Measurements from ENCODE around the gene DYSF. TPM values are rescaled to one million over a fixed set of nuclear protein-coding genes. Genes with fewer than 3 reads are reported as not detected.
A peak's percentile ranks its signal among the peaks of the same experiment; 100 is the strongest.

The DYSF gene
- total and polyA plus RNA-seq, 3 donors from 2014 or later = 6.8 to 10.9 (median 8.9) TPM

GRCh38 chr2:71714601-71715240 is 261.4 kb downstream of the DYSF start:
- intact Hi-C loops (cut with DNase I; ENCODE audit: low total_unique reads) = no loop called here
- peaks cover 12% of the 10 kb centered on the region for H3K4me1 ChIP-seq
- no peaks in the 10 kb centered on the region for H3K9me3 ChIP-seq
- no peak overlapping the region for H3K4me3 ChIP-seq
- no peaks in the 10 kb centered on the region for H3K36me3 ChIP-seq (ENCODE audit: low read depth, missing control alignments)
- no peaks in the 10 kb centered on the region for H3K27me3 ChIP-seq
- DNase-seq = no peak
- no peak for TF ChIP-seq CTCF (IDR thresholded peaks at IDR 0.05)
- TF ChIP-seq POLR2A (IDR thresholded peaks at IDR 0.05) = no peak
- no peak overlapping the region for H3K27ac ChIP-seq
- 92 to 93% methylated on average over 4 of the region's 4 CpGs for WGBS, 2 donors

- no peak overlapping the region for H3K27ac ChIP-seq
- TF ChIP-seq CTCF (IDR thresholded peaks at IDR 0.05) (no peak), POLR2A (IDR thresholded peaks at IDR 0.05) (no peak)
- intact Hi-C loops (cut with DNase I; ENCODE audit: low total_unique reads) = no loop called here
- no peaks in the 10 kb centered on the region for H3K36me3 ChIP-seq (ENCODE audit: low read depth, missing control alignments)
- no peak overlapping the region for H3K4me3 ChIP-seq
- no peak for DNase-seq
- no peaks in the 10 kb centered on the region for H3K27me3 ChIP-seq
- peaks cover 12% of the 10 kb centered on the region for H3K4me1 ChIP-seq
- 84 to 93% methylated on average over 6 of the region's 6 CpGs for WGBS, 2 donors
- no peaks in the 10 kb centered on the region for H3K9me3 ChIP-seq
These were observed 261.9 kb downstream of the DYSF start for GRCh38 chr2:71715241-71715750.

GRCh38 chr2:71715951-71716696 is 262.8 kb downstream of the DYSF start:
- TF ChIP-seq POLR2A (IDR thresholded peaks at IDR 0.05) (no peak), CTCF (IDR thresholded peaks at IDR 0.05) (no peak)
- Histone ChIP-seq H3K4me3 (no peak overlapping the region), H3K4me1 (peaks cover 19% of the 10 kb centered on the region), H3K9me3 (no peaks in the 10 kb centered on the region), H3K36me3 (ENCODE audit: low read depth, missing control alignments) (no peaks in the 10 kb centered on the region), H3K27me3 (no peaks in the 10 kb centered on the region), H3K27ac (no peak overlapping the region)
- intact Hi-C loops (cut with DNase I; ENCODE audit: low total_unique reads) = no loop called here
- WGBS, 2 donors = 57 to 79% methylated on average over 2 to 4 of the region's 4 CpGs
- DNase-seq = no peak

GRCh38 chr2:71716697-71717624 is 263.6 kb downstream of the DYSF start:
- Histone ChIP-seq H3K9me3 (no peaks in the 10 kb centered on the region), H3K27ac (peak overlapping the region in 1 of 2 donors; percentile 35), H3K4me1 (peaks cover 20% of the 10 kb centered on the region), H3K4me3 (no peak overlapping the region), H3K27me3 (no peaks in the 10 kb centered on the region), H3K36me3 (ENCODE audit: low read depth, missing control alignments) (no peaks in the 10 kb centered on the region)
- DNase-seq = peak; percentile 78
- intact Hi-C loops (cut with DNase I; ENCODE audit: low total_unique reads) = no loop called here
- 47 to 63% methylated on average over 17 of the region's 17 CpGs for WGBS, 2 donors
- TF ChIP-seq CTCF (IDR thresholded peaks at IDR 0.05) (no peak), POLR2A (IDR thresholded peaks at IDR 0.05) (no peak)
